Muscle layer of colon (tissue), 2 donors: ENCODE results near the gene ZFP30.

Source experiments
- H3K27ac ChIP-seq: one replicate; pipeline ENCODE4 v1.7.0; 2013; ENCODE audit warnings: low read depth, mild to moderate bottlenecking, low read length, moderate library complexity
- H3K27me3 ChIP-seq, 2 donors: one replicate each; pipeline ENCODE4 v1.7.0; 2013; ENCODE audit warnings: low read length in 2 of 2, mild to moderate bottlenecking in 2 of 2; ENCODE audit not compliant: insufficient read depth in 2 of 2, control insufficient read depth in 1 of 2
- H3K36me3 ChIP-seq: one replicate; pipeline ENCODE4 v1.7.0; 2013; ENCODE audit warnings: mild to moderate bottlenecking, low read length; ENCODE audit not compliant: insufficient read depth
- H3K4me1 ChIP-seq: one replicate; pipeline ENCODE4 v1.7.0; 2013; ENCODE audit warnings: mild to moderate bottlenecking, low read length; ENCODE audit not compliant: insufficient read depth
- H3K4me3 ChIP-seq, 2 donors: one replicate each; pipeline ENCODE4 v1.7.0; 2013; ENCODE audit warnings: low read length in 2 of 2, low read depth in 1 of 2, mild to moderate bottlenecking in 1 of 2, moderate library complexity in 1 of 2
- H3K9ac ChIP-seq: one replicate; pipeline ENCODE4 v1.7.0; 2013; ENCODE audit warnings: low read length
- H3K9me3 ChIP-seq: one replicate; pipeline ENCODE4 v1.7.0; 2013; ENCODE audit warnings: mild to moderate bottlenecking, low read length
- donor health status: abdominal sarcoma.
- donor health status: Adenocarcinoma of cecum.

ZFP30 gene

GRCh38 chr19:37654118-37654517, 1.1 kb downstream of the ZFP30 start:
- Histone ChIP-seq H3K36me3 (peaks cover 4% of the 10 kb centered on the region), H3K9ac (peak overlapping the region; percentile 93), H3K9me3 (peaks cover 4% of the 10 kb centered on the region), H3K27ac (peak overlapping the region; percentile 88), H3K4me3 (peak overlapping the region; percentile 72 to 88), H3K27me3 (no peaks in the 10 kb centered on the region), H3K4me1 (peaks cover 14% of the 10 kb centered on the region)

- no peak overlapping the region for H3K27ac ChIP-seq
- no peak overlapping the region for H3K9ac ChIP-seq
- peaks cover 67% of the 10 kb centered on the region for H3K9me3 ChIP-seq
- H3K4me1 ChIP-seq: no peaks in the 10 kb centered on the region
- no peaks in the 10 kb centered on the region for H3K27me3 ChIP-seq
- H3K36me3 ChIP-seq: peaks cover 33% of the 10 kb centered on the region
- H3K4me3 ChIP-seq: peak overlapping the region in 1 of 2 donors; percentile 17
Observed at GRCh38 chr19:37635076-37636056, 19.9 kb downstream of the ZFP30 start.

- Histone ChIP-seq H3K4me3 (peak overlapping the region; percentile 75 to 84), H3K27me3 (no peaks in the 10 kb centered on the region), H3K4me1 (peaks cover 14% of the 10 kb centered on the region), H3K9ac (peak overlapping the region; percentile 89), H3K27ac (peak overlapping the region; percentile 95), H3K9me3 (peaks cover 8% of the 10 kb centered on the region), H3K36me3 (peaks cover 13% of the 10 kb centered on the region)
Observed at GRCh38 chr19:37594982-37595382, 60.3 kb downstream of the ZFP30 start.

GRCh38 chr19:37594304-37594981, 60.8 kb downstream of the ZFP30 start, which contains the start of the genes ZNF540 and ZNF571:
ZNF540 (plus strand) TSS chr19:37594876; CDS start chr19:37598448, 3,572 bp downstream.
ZNF571 (minus strand) TSS chr19:37594792; CDS start chr19:37586676, 8,116 bp downstream.
- Histone ChIP-seq H3K9ac (peak within 1 kb of the TSS; percentile 89), H3K4me1 (peaks cover 14% of the 10 kb centered on the region), H3K27me3 (no peaks in the 10 kb centered on the region), H3K4me3 (peak within 1 kb of the TSS; percentile 75 to 84), H3K9me3 (peaks cover 4% of the 10 kb centered on the region), H3K27ac (peak within 1 kb of the TSS; percentile 95), H3K36me3 (peaks cover 7% of the 10 kb centered on the region)

- Histone ChIP-seq H3K27ac (peak overlapping the region; percentile 95), H3K9me3 (peaks cover 4% of the 10 kb centered on the region), H3K36me3 (peaks cover 5% of the 10 kb centered on the region), H3K4me3 (peak overlapping the region; percentile 75 to 84), H3K9ac (peak overlapping the region; percentile 89), H3K27me3 (no peaks in the 10 kb centered on the region), H3K4me1 (peaks cover 14% of the 10 kb centered on the region)
Observed at GRCh38 chr19:37593996-37594303, 61.3 kb downstream of the ZFP30 start.

GRCh38 chr19:37583340-37583739, 71.9 kb downstream of the ZFP30 start:
- peak overlapping the region in 1 of 2 donors; percentile 3 for H3K4me3 ChIP-seq
- H3K9ac ChIP-seq: no peak overlapping the region
- H3K4me1 ChIP-seq: no peaks in the 10 kb centered on the region
- H3K27ac ChIP-seq: no peak overlapping the region
- peaks cover 69% of the 10 kb centered on the region for H3K36me3 ChIP-seq
- no peaks in the 10 kb centered on the region for H3K27me3 ChIP-seq
- peaks cover 64% of the 10 kb centered on the region for H3K9me3 ChIP-seq

GRCh38 chr19:37572203-37572602, 83.1 kb downstream of the ZFP30 start:
- H3K4me1 ChIP-seq: no peaks in the 10 kb centered on the region
- H3K9ac ChIP-seq: no peak overlapping the region
- no peak overlapping the region for H3K27ac ChIP-seq
- H3K27me3 ChIP-seq: no peaks in the 10 kb centered on the region
- peaks cover 15% of the 10 kb centered on the region for H3K36me3 ChIP-seq
- peaks cover 70% of the 10 kb centered on the region for H3K9me3 ChIP-seq
- no peak overlapping the region for H3K4me3 ChIP-seq

GRCh38 chr19:37565370-37565669, 89.9 kb downstream of the ZFP30 start:
- no peak overlapping the region for H3K4me3 ChIP-seq
- no peak overlapping the region for H3K27ac ChIP-seq
- H3K27me3 ChIP-seq: no peaks in the 10 kb centered on the region
- H3K36me3 ChIP-seq: peaks cover 17% of the 10 kb centered on the region
- H3K9me3 ChIP-seq: peaks cover 90% of the 10 kb centered on the region
- H3K9ac ChIP-seq: no peak overlapping the region
- no peaks in the 10 kb centered on the region for H3K4me1 ChIP-seq

GRCh38 chr19:37564624-37565369, 90.5 kb downstream of the ZFP30 start:
- peak overlapping the region in 1 of 2 donors; percentile 2 for H3K4me3 ChIP-seq

More at GRCh38 chr19:37564624-37565369, 90.5 kb downstream of the ZFP30 start:
- Histone ChIP-seq H3K27me3 (no peaks in the 10 kb centered on the region), H3K36me3 (peaks cover 17% of the 10 kb centered on the region), H3K4me1 (no peaks in the 10 kb centered on the region), H3K9ac (no peak overlapping the region), H3K9me3 (peaks cover 85% of the 10 kb centered on the region), H3K27ac (no peak overlapping the region)
